Measurements from ENCODE around the gene ISG20.

Gene ISG20

DNA sequence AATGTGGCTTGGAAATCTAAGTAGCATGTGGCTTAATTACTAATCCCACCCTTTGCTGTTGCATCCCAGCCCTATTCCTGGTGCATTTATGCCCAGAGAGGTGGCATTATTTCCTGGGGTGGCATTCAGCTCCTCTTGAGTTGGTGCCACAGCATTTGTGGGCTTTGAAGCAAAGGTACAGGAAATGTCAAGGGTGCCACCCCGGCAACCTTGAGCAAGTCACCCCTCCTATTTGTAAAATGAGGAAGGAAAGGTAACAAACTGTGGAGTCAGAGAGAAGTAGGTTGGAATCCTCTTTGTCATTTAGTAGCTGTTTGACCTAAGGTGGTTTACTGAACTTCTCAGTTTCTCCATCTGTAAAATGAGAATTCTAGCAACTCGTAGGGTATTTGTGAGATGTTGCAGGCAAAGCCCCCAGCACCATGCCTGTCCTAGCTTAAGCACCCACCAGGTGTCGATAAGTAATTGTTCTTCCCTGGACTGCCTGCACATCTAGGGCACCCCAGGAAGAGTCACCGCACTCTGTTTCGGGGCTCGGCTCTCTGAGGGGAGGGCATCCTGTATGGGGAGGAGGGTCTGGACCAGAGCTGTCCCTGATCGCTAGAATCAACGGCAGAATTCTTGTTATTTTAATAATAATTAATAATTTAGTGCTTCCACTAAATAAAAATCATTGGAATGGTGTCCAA is 17.1 kb downstream of the ISG20 start:
- H3K27ac ChIP-seq (ENCODE audit: low read length): peak overlapping the region; percentile 85
- H3K9me3 ChIP-seq (ENCODE audit: insufficient read depth, low read length): peaks cover 8% of the 10 kb centered on the region; the same call in 1 of the 2 replicates
- H3K36me3 ChIP-seq (replicated peaks; ENCODE audit: low read depth, low read length): peaks cover 38% of the 10 kb centered on the region
- peaks cover 37% of the 10 kb centered on the region for H3K4me1 ChIP-seq (ENCODE audit: low read length)
- no peak overlapping the region for H3K9ac ChIP-seq (ENCODE audit: low read length)
- TF ChIP-seq CTCF (IDR thresholded peaks at IDR 0.05; ENCODE audit: low read depth, low read length) (no peak), EZH2phosphoT487 (IDR thresholded peaks at IDR 0.05; ENCODE audit: low read depth) (no peak)
- H3K4me3 ChIP-seq (ENCODE audit: low read length): no peak overlapping the region
- H3K27me3 ChIP-seq (ENCODE audit: low read depth, low read length): peaks cover 22% of the 10 kb centered on the region
- no peaks in the 10 kb centered on the region for H3K79me2 ChIP-seq (ENCODE audit: low read length)
- no peak overlapping the region for H3K4me2 ChIP-seq (ENCODE audit: low read length)
- H2AFZ ChIP-seq (ENCODE audit: low read depth, low read length): no peak overlapping the region
- no peaks in the 10 kb centered on the region for H4K20me1 ChIP-seq (ENCODE audit: insufficient read depth, low read length)

DNA sequence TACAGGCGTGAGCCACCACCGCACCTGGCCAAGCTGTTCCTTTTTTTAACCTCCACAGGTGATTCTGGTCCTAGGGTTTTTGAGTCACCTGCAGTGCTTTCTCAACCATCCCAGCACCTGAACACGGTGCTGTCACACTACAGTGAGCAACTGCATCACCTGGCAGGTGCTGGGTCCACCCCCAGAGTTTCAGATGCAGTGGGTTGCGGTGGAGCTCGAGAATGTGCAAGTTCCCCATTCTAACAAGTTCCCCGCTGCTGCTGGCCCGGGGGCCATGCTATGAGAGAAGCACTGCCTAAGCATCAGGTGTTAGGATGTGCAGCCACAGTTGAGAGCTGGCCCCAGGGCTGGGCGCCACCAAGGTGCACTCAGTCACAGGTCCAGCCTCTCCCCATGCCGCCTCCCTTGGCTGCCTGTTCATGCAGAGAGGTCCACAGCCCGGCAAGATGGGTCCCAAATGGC is 18.0 kb downstream of the ISG20 start:
- Histone ChIP-seq H3K9ac (ENCODE audit: low read length) (peak overlapping the region; percentile 46), H3K27me3 (ENCODE audit: low read depth, low read length) (peaks cover 27% of the 10 kb centered on the region), H3K36me3 (replicated peaks; ENCODE audit: low read depth, low read length) (peaks cover 30% of the 10 kb centered on the region), H3K79me2 (ENCODE audit: low read length) (no peaks in the 10 kb centered on the region), H4K20me1 (ENCODE audit: insufficient read depth, low read length) (no peaks in the 10 kb centered on the region), H3K4me1 (ENCODE audit: low read length) (peaks cover 39% of the 10 kb centered on the region), H2AFZ (ENCODE audit: low read depth, low read length) (no peak overlapping the region), H3K4me2 (ENCODE audit: low read length) (peak overlapping the region; percentile 63), H3K27ac (ENCODE audit: low read length) (peak overlapping the region; percentile 85), H3K9me3 (ENCODE audit: insufficient read depth, low read length) (peaks cover 8% of the 10 kb centered on the region; the same call in 1 of the 2 replicates), H3K4me3 (ENCODE audit: low read length) (peak overlapping the region; percentile 23; the same call in 1 of the 2 replicates)
- TF ChIP-seq CTCF (IDR thresholded peaks at IDR 0.05; ENCODE audit: low read depth, low read length) (no peak), EZH2phosphoT487 (IDR thresholded peaks at IDR 0.05; ENCODE audit: low read depth) (no peak)

- Histone ChIP-seq H3K27me3 (ENCODE audit: low read depth, low read length) (peaks cover 29% of the 10 kb centered on the region), H3K4me3 (ENCODE audit: low read length) (peak overlapping the region; percentile 28), H3K9me3 (ENCODE audit: insufficient read depth, low read length) (peaks cover 8% of the 10 kb centered on the region; the same call in 1 of the 2 replicates), H4K20me1 (ENCODE audit: insufficient read depth, low read length) (no peaks in the 10 kb centered on the region), H3K27ac (ENCODE audit: low read length) (peak overlapping the region; percentile 85), H3K9ac (ENCODE audit: low read length) (peak overlapping the region; percentile 46), H3K4me1 (ENCODE audit: low read length) (peaks cover 39% of the 10 kb centered on the region), H3K79me2 (ENCODE audit: low read length) (no peaks in the 10 kb centered on the region), H2AFZ (ENCODE audit: low read depth, low read length) (no peak overlapping the region; the same call in 1 of the 2 replicates), H3K4me2 (ENCODE audit: low read length) (peak overlapping the region; percentile 63), H3K36me3 (replicated peaks; ENCODE audit: low read depth, low read length) (peaks cover 27% of the 10 kb centered on the region)
- TF ChIP-seq CTCF (IDR thresholded peaks at IDR 0.05; ENCODE audit: low read depth, low read length) (peak; percentile 80), EZH2phosphoT487 (IDR thresholded peaks at IDR 0.05; ENCODE audit: low read depth) (no peak)
Measured at GRCh38 chr15:88657326-88658069, 18.7 kb downstream of the ISG20 start.
